GM12878 (cell line): ENCODE data around the gene SRSF12. TPM values are rescaled to one million over a fixed set of nuclear protein-coding genes. Genes with fewer than 3 reads are reported as not detected.

ENCODE experiments used
- CBFB ChIP-seq: IDR thresholded peaks from 2 replicates; pipeline ENCODE4 v1.6.1; 2016; ENCODE audit warnings: antibody characterized with exemption, low read depth
- CBX3 ChIP-seq: fragments of 200-600 bp; sonication (generic); IDR thresholded peaks from 2 replicates; pipeline ENCODE4 v1.6.1; 2016; ENCODE audit warnings: low read depth, borderline replicate concordance
- CBX5 ChIP-seq: sonication (generic); IDR thresholded peaks from 2 replicates; pipeline ENCODE4 v1.6.1; 2016; ENCODE audit warnings: low read depth, moderate library complexity, mild to moderate bottlenecking, inconsistent platforms
- CUX1 ChIP-seq: IDR thresholded peaks from 2 replicates; pipeline ENCODE4 v1.6.1; 2012; ENCODE audit warnings: improper control_type of control experiment, low read depth, low read length; ENCODE audit not compliant: insufficient replicate concordance
- EED ChIP-seq: sonication (generic); IDR thresholded peaks from 2 replicates; pipeline ENCODE4 v1.6.1; 2016; ENCODE audit warnings: antibody characterized with exemption, low read depth
- MEF2A ChIP-seq: IDR thresholded peaks from 2 replicates; pipeline ENCODE4 v1.6.1; 2011; ENCODE audit warnings: low read depth, mild to moderate bottlenecking, low read length, moderate library complexity; ENCODE audit not compliant: insufficient read depth
- MEF2B ChIP-seq: fragments of 450-650 bp; IDR thresholded peaks from 2 replicates; pipeline ENCODE4 v1.6.1; 2018; ENCODE audit warnings: mild to moderate bottlenecking, moderate library complexity; ENCODE audit not compliant: partially characterized antibody, poor library complexity, severe bottlenecking
- NFYA ChIP-seq: IDR thresholded peaks from 2 replicates; pipeline ENCODE4 v1.6.1; 2011; ENCODE audit warnings: low read depth, mild to moderate bottlenecking, low read length, improper control_type of control experiment, borderline replicate concordance
- POLR2A ChIP-seq: IDR thresholded peaks from 2 replicates; pipeline ENCODE4 v1.6.1; 2011; ENCODE audit warnings: low read depth, mild to moderate bottlenecking, low read length
- POU2F2 ChIP-seq: IDR thresholded peaks from 3 replicates; pipeline ENCODE4 v1.6.1; 2011; ENCODE audit warnings: low read depth, mild to moderate bottlenecking, low read length, borderline replicate concordance
- RB1 ChIP-seq: fragments of 450-650 bp; formaldehyde crosslinking; IDR thresholded peaks from 2 replicates; pipeline ENCODE4 v1.6.1; 2017; ENCODE audit warnings: mild to moderate bottlenecking, borderline replicate concordance
- RELA ChIP-seq: fragments of 450-650 bp; IDR thresholded peaks from 2 replicates; pipeline ENCODE4 v1.8.0; 2014; ENCODE audit warnings: borderline replicate concordance; ENCODE audit not compliant: partially characterized antibody
- SMAD1 ChIP-seq: fragments of 450-650 bp; IDR thresholded peaks from 2 replicates; pipeline ENCODE4 v1.6.1; 2018; ENCODE audit warnings: mild to moderate bottlenecking, low read depth; ENCODE audit not compliant: partially characterized antibody
- SMC3 ChIP-seq: IDR thresholded peaks from 2 replicates; pipeline ENCODE4 v1.6.1; 2011; ENCODE audit warnings: low read length, improper control_type of control experiment, borderline replicate concordance
- TBL1XR1 ChIP-seq: IDR thresholded peaks from 2 replicates; pipeline ENCODE4 v1.6.1; 2012; ENCODE audit warnings: low read depth, low read length, improper control_type of control experiment
- TCF7 ChIP-seq: IDR thresholded peaks from 2 replicates; pipeline ENCODE4 v1.6.1; 2014; ENCODE audit warnings: antibody characterized with exemption, borderline replicate concordance
- USF1 ChIP-seq: IDR thresholded peaks from 2 replicates; pipeline ENCODE4 v1.6.1; 2011; ENCODE audit warnings: borderline replicate concordance, low read depth, mild to moderate bottlenecking, moderate library complexity, mixed read lengths, low read length; ENCODE audit not compliant: insufficient read depth; ENCODE audit errors: extremely low read length
- ZNF274 ChIP-seq: IDR thresholded peaks from one replicate; pipeline ENCODE4 v1.8.0; 2011; ENCODE audit not compliant: insufficient read length, insufficient read depth
- polyA plus RNA-seq, 11 experiments: library from polyadenylated mRNA; depleted of rRNA in 4 of 11; unstranded in 6 of 11; stranded (reverse) in 5 of 11; fragments of >200 nt; fragmentation: Nextera tagmentation in 4 of 11; fragmentation: Illumina TruSeq in 1 of 11; extraction: Ambion mirVana in 4 of 11; extraction: Trizol in 1 of 11; gene quantifications; 1 replicate in 1 of 11; 2 replicates in 10 of 11; pipeline versions ENCODE4 v1.2.1 to v1.2.3, GENCODE V29; 2011 to 2016; ENCODE audit warnings: inconsistent platforms in 2 of 11, missing spikeins in 2 of 11, low read depth in 1 of 11
- total RNA-seq, 4 experiments: library from RNA; depleted of rRNA in 3 of 4; stranded (reverse); fragments of >200 nt in 3 of 4; fragmentation: Illumina TruSeq in 1 of 4; extraction: Trizol in 1 of 4; gene quantifications; 2 replicates each; pipeline versions ENCODE4 v1.2.1 to v1.2.3, GENCODE V29; 2013 to 2021
- TF ChIP-seq, protein P1 (sequence below): fragments of 150-350 bp; IDR thresholded peaks from 2 replicates; pipeline ENCODE4 v1.6.1; 2014; ENCODE audit warnings: mild to moderate bottlenecking, low read depth, low read length
- TF ChIP-seq, protein P2 (sequence below): fragments of 450-650 bp; IDR thresholded peaks from 2 replicates; pipeline ENCODE4 v1.6.1; 2017; ENCODE audit warnings: mild to moderate bottlenecking, low read depth, inconsistent platforms; ENCODE audit not compliant: poor library complexity, severe bottlenecking

The SRSF12 gene
- total and polyA plus RNA-seq, 10 of the 15 experiments (the other 5 are each of a cell fraction or from before 2014, with no cell fraction given) = 0.03 to 0.23 TPM; not detected in 8

DNA sequence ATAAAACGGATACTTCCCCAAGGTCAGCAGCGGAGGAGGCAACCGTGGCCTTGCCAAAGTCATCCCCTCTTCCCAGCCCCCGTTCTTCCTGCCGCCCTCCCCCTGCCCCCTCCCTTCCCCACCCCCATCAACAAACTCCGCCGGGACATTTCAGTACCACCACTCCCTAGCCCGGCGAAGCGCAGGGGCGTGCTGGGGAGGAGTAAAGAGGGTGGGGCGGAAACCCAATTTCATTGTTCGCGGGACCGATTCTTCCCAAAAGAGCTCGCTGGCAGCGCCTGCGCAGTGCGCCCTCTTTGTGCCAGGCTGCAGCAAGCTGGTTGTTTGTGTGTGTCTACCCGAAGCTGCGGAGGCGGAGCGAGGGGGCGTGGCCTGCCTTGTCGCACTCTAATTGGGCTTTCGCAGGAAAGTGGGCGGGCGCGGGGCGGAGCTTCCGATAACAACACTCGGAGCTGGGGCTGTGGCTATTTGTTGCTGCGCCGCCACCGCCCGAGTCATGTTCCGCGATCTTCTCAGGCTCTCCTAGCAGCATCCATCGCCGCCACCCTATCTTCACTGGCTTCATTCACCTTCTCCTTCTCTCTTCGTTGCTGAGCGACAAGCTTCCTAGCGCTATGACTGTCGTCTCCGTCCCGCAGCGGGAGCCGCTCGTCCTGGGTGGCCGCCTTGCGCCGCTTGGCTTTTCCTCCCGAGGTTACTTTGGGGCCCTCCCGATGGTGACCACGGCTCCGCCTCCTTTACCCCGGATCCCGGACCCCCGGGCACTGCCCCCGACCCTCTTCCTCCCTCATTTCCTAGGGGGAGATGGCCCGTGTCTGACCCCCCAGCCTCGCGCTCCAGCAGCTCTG lies 37.4 kb downstream of the SRSF12 start, which contains the start of gene PNRC1 (continued):
- TF ChIP-seq RB1 (no peak), POU2F2 (peak; percentile 94), NFYA (no peak), TBL1XR1 (no peak), CBFB (peak; percentile 86; the same call in 1 of the 2 replicates), POLR2A (peak; percentile 100), USF1 (no peak), SMAD1 (peak; percentile 97), RELA (no peak), TCF7 (no peak), CBX5 (no peak), MEF2B (peak; percentile 32), EED (no peak), CBX3 (no peak), ZNF274 (no peak), MEF2A (no peak), SMC3 (no peak), CUX1 (no peak)
- TF ChIP-seq, protein P1, sequence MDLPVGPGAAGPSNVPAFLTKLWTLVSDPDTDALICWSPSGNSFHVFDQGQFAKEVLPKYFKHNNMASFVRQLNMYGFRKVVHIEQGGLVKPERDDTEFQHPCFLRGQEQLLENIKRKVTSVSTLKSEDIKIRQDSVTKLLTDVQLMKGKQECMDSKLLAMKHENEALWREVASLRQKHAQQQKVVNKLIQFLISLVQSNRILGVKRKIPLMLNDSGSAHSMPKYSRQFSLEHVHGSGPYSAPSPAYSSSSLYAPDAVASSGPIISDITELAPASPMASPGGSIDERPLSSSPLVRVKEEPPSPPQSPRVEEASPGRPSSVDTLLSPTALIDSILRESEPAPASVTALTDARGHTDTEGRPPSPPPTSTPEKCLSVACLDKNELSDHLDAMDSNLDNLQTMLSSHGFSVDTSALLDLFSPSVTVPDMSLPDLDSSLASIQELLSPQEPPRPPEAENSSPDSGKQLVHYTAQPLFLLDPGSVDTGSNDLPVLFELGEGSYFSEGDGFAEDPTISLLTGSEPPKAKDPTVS = no peak
- TF ChIP-seq, protein P2, sequence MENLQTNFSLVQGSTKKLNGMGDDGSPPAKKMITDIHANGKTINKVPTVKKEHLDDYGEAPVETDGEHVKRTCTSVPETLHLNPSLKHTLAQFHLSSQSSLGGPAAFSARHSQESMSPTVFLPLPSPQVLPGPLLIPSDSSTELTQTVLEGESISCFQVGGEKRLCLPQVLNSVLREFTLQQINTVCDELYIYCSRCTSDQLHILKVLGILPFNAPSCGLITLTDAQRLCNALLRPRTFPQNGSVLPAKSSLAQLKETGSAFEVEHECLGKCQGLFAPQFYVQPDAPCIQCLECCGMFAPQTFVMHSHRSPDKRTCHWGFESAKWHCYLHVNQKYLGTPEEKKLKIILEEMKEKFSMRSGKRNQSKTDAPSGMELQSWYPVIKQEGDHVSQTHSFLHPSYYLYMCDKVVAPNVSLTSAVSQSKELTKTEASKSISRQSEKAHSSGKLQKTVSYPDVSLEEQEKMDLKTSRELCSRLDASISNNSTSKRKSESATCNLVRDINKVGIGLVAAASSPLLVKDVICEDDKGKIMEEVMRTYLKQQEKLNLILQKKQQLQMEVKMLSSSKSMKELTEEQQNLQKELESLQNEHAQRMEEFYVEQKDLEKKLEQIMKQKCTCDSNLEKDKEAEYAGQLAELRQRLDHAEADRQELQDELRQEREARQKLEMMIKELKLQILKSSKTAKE = no peak
